Mononuclear cell (primary cell): ENCODE measurements around the gene DTNA. TPM values are rescaled to one million over a fixed set of nuclear protein-coding genes. Genes with fewer than 3 reads are reported as not detected.

Experiments
- H3K27me3 ChIP-seq: 2 replicates; pipeline ENCODE4 v1.6.0; 2011; ENCODE audit warnings: low read length, control low read depth; ENCODE audit not compliant: insufficient read depth
- H3K4me1 ChIP-seq: 2 replicates; pipeline ENCODE4 v1.5.1; 2011; ENCODE audit warnings: mild to moderate bottlenecking, low read length, control low read depth; ENCODE audit not compliant: insufficient read depth
- H3K4me3 ChIP-seq: 2 replicates; pipeline ENCODE4 v1.5.1; 2011; ENCODE audit warnings: mild to moderate bottlenecking, low read length, moderate library complexity
- H3K9me3 ChIP-seq: 2 replicates; pipeline ENCODE4 v1.5.1; 2011; ENCODE audit warnings: low read depth, mild to moderate bottlenecking, control low read depth, low read length
- total RNA-seq: library from RNA; depleted of rRNA; stranded (reverse); fragments of >200 nt; gene quantifications from one replicate; pipeline ENCODE4 v1.2.3, GENCODE V29; 2012

DTNA gene
- total RNA-seq, 1 donor: 0.31 TPM

- no peaks in the 10 kb centered on the region for H3K9me3 ChIP-seq
- H3K4me3 ChIP-seq: no peak overlapping the region
- H3K27me3 ChIP-seq: no peaks in the 10 kb centered on the region
- H3K4me1 ChIP-seq: peaks cover 8% of the 10 kb centered on the region
These were observed 153.6 kb downstream of the DTNA start for GRCh38 chr18:34863702-34864101.

DNA sequence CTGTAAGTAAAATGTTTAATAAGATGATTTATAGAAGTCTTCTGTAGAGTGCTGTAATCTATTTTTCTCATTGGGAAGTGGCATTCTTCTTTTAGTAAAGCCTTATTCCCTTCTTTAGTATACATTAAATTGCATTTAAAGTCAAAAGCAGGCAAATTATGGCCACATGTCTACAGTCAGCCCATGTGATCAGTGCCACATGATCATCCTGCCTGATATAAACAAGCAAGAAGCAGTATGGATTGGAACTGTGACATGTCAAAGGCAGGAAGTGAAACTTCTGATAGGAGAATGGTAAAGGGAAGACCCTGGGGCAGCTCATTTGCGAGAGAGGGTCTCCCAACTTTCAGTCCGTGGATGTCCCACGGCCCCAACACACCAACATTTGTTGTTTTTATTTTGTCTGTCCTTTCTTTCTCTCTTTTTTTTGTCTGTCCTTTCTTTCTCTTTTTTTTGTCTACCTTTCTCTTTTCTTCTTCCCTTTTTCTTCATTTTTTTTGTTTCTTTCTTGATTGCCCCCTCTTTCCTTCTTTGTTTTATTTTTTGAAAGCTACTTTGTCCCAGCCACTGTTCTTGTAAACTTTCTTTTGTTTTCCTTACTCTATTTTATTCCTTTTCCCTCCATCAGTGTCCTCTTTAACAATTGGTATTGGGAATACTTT, 154.9 kb downstream of the DTNA start:
- peaks cover 3% of the 10 kb centered on the region for H3K4me1 ChIP-seq
- no peak overlapping the region for H3K4me3 ChIP-seq
- no peaks in the 10 kb centered on the region for H3K9me3 ChIP-seq
- H3K27me3 ChIP-seq: no peaks in the 10 kb centered on the region

- H3K4me3 ChIP-seq: no peak overlapping the region
- H3K27me3 ChIP-seq: no peaks in the 10 kb centered on the region
- H3K9me3 ChIP-seq: no peaks in the 10 kb centered on the region
- H3K4me1 ChIP-seq: no peaks in the 10 kb centered on the region
These were observed 156.2 kb downstream of the DTNA start for GRCh38 chr18:34866310-34866709.

GRCh38 chr18:34866739-34867138, 156.6 kb downstream of the DTNA start:
- no peaks in the 10 kb centered on the region for H3K27me3 ChIP-seq
- no peaks in the 10 kb centered on the region for H3K4me1 ChIP-seq
- no peak overlapping the region for H3K4me3 ChIP-seq
- no peaks in the 10 kb centered on the region for H3K9me3 ChIP-seq

DNA sequence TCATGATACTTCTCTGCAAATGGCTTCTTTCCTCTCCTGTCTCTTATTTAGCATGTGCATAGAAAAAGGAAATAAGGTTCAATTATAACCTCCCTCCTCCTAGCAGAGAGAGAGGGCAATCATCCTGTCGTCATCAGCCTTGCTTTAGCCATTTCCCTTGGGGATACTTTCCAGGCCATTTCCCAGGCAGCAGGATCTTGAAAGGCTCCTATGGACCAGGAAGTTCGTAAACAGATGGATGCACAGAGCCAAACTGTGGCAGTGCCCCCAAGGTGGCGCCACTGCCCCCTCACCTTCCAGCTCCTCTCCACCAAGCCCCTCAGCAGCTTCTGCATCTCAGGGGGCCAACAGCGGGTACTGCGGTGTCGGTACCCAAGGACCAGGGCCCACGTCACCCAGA, 157.4 kb downstream of the DTNA start:
- Histone ChIP-seq H3K27me3 (no peaks in the 10 kb centered on the region), H3K9me3 (no peaks in the 10 kb centered on the region), H3K4me3 (no peak overlapping the region), H3K4me1 (no peaks in the 10 kb centered on the region)

DNA sequence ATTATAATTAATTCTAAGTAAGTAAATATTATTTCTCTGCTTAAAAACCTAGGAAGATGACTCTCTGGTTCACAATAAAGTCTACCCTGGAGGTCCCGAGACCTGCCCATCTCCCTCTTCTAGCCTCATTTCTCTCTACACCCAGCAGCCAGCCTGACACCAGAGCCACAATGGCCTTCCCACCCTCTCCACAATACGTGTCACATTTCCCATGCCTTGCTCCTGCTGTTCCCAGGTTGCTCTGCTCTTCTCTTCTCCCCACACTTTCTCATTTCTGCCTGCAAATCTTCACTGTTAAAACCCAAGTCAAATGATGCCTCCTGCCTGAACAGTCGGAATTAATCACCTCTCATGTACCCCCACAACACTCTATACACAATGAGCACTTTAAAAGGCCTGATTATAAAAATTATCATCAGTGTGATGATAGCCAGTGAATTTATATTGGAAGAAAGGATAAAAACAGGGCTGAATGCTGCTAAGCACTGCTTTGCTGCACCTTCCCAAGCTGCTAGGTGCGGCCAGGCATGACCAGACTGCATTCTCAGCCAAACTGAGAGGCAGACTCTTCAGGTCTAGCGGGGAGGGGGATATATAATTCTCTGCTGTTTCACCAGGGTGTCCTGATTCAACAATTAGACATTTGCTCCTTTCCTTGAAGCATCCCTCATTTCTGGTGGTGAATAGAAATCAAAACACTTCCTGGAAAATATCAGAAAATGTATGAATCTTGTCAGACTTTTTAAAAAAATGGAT, 160.6 kb downstream of the DTNA start:
- no peak overlapping the region for H3K4me3 ChIP-seq
- H3K4me1 ChIP-seq: no peaks in the 10 kb centered on the region
- no peaks in the 10 kb centered on the region for H3K27me3 ChIP-seq
- no peaks in the 10 kb centered on the region for H3K9me3 ChIP-seq

DNA sequence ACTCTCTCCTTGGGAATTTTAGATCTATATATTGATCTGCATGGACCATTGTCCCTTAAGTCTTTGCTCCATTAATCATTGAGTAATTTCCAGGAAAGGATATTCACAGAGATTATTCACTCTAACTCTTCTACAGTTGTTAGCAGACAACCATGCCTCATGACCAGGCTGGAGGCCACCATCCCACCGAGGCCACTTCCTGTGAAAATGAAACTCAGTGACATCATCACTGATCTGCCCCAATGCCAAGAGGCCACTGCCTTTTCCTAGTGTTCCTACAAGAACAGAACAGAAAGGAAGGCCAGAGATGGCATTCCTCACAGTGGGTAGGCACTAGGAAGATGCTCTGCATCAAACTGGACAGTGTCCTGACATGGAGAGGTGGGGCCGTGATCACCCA, 161.3 kb downstream of the DTNA start:
- no peaks in the 10 kb centered on the region for H3K4me1 ChIP-seq
- H3K9me3 ChIP-seq: no peaks in the 10 kb centered on the region
- H3K27me3 ChIP-seq: no peaks in the 10 kb centered on the region
- no peak overlapping the region for H3K4me3 ChIP-seq

DNA sequence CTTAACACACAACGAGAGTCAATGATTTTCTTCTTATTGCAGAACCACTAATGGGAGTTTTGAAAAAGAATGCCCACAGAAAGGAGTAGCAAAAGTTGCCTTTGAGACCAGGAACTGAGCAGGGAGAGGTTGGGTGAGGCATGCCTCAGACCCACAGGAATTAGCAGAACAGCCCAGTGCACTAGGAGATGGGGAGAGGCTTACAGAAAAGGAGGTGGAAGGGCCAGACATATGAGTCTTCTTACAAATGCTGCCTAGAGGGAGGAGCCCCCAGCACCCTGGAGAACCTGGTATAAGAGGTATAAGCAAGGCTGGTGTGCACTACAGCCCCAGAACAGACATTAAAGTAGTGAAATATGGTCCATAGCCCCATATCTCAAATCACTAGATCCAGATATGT, 162.0 kb downstream of the DTNA start:
- no peaks in the 10 kb centered on the region for H3K9me3 ChIP-seq

DNA sequence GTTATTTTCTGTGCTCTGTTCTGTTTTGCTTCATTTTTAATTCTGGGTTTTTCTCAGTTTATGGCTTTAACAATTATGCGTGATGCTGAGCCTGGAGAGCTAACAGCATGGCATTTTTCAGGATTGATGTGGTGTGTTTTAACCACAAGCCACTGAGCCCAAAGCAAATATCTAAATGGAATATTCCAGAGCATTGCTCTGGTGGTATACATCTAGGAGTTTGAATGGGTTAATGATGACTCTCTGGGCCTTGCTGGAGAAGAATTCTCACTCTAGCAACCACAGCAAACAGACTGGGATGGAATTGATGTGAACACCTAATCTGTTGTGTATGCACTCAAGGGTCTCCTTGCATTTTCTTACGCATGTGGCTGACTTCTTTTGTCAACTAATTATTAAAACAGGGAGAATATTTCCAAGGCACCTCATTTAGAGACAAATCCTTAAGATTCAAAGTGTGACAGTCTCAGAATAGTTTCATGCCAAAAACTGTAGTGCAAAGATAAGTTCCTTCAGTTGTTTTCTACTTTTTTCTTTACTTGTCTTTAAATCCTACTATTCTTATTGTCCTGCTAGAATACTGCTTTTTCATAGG, 164.0 kb downstream of the DTNA start:
- no peaks in the 10 kb centered on the region for H3K9me3 ChIP-seq
- no peak overlapping the region for H3K4me3 ChIP-seq
- no peaks in the 10 kb centered on the region for H3K27me3 ChIP-seq

More for the DNA sequence above, 162.0 kb downstream of the DTNA start:
- no peaks in the 10 kb centered on the region for H3K27me3 ChIP-seq
- no peaks in the 10 kb centered on the region for H3K4me1 ChIP-seq
- H3K4me3 ChIP-seq: no peak overlapping the region

DNA sequence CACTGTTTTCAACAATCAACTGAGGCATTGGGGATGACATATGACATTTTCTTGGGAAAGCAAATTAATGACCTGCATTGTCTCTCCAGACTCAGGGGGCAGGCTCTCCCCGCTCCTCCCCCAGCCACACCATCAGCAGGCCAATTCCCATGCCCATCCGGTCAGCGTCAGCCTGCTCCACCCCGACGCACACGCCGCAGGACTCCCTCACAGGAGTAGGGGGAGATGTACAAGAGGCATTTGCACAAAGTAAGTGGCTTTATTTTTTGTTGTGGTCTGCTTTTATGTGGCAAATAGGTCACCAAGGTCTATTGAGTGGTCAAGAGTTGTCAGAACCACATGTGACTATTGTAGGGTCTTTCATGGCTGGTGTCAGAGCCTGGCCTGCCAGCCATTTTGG, 165.1 kb downstream of the DTNA start:
- no peaks in the 10 kb centered on the region for H3K27me3 ChIP-seq
- H3K4me1 ChIP-seq: no peaks in the 10 kb centered on the region
- no peak overlapping the region for H3K4me3 ChIP-seq

More for the DNA sequence above, 164.0 kb downstream of the DTNA start:
- no peaks in the 10 kb centered on the region for H3K4me1 ChIP-seq

GRCh38 chr18:34880403-34880802, 170.3 kb downstream of the DTNA start:
- Histone ChIP-seq H3K27me3 (no peaks in the 10 kb centered on the region), H3K4me3 (no peak overlapping the region), H3K4me1 (no peaks in the 10 kb centered on the region), H3K9me3 (no peaks in the 10 kb centered on the region)

More for the DNA sequence above, 165.1 kb downstream of the DTNA start:
- no peaks in the 10 kb centered on the region for H3K9me3 ChIP-seq

GRCh38 chr18:34880882-34881834, 171.1 kb downstream of the DTNA start:
- Histone ChIP-seq H3K27me3 (no peaks in the 10 kb centered on the region), H3K9me3 (no peaks in the 10 kb centered on the region), H3K4me3 (no peak overlapping the region), H3K4me1 (no peaks in the 10 kb centered on the region)

DNA sequence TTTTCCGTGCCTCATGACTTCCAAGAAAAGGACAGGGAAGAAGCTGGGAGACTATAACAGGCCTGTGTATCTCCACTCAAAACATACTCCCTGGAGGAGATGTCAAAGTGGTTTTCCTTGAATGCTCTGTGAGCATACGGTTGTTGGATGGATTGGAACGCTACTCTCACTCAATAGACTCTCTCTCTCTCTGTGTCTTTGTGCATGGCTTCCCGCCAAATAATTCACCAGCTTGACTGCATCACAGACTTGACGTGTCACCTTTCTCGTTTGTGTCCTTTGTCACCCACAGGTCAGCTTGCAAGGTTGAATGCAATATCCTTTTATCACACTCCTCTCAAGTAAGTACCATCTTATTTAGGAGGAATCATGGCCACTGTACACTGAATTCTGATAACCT, 174.3 kb downstream of the DTNA start:
- H3K27me3 ChIP-seq: no peaks in the 10 kb centered on the region
- H3K4me1 ChIP-seq: no peaks in the 10 kb centered on the region
- no peak overlapping the region for H3K4me3 ChIP-seq
- no peaks in the 10 kb centered on the region for H3K9me3 ChIP-seq

DNA sequence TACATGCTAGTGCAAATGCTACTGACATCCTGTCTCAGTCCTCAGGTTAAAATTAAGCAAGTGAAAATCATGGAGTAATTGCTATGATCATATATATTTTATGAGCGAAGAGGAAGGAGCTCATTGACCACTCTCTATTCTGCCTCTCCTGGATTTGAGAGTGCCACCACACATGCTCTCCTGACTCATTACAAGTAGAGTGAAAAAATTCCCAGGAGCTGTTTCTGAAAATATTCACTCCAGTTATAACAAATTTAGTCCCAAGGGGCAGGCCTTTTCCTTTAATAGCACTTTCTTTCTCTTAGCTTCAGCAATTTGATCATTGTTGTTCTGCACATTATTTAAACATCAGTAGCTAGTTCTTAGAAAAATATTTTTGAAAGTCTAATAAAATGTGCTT, 176.1 kb downstream of the DTNA start:
- Histone ChIP-seq H3K4me3 (no peak overlapping the region), H3K27me3 (no peaks in the 10 kb centered on the region), H3K4me1 (no peaks in the 10 kb centered on the region), H3K9me3 (no peaks in the 10 kb centered on the region)
